Mesenteric fat pad (tissue), 1 donor: ENCODE measurements around the gene ITM2C. TPM values are rescaled to one million over a fixed set of nuclear protein-coding genes. Genes with fewer than 3 reads are reported as not detected.
A peak's percentile ranks its signal among the peaks of the same experiment; 100 is the strongest.

Experiments
- DNase-seq: peaks from one replicate; pipeline ENCODE4 v3.0.0-alpha.2; 2020; ENCODE audit warnings: low spot score
- total RNA-seq: library from RNA; stranded (reverse); fragmentation: NEBNext Ultra II Directional; extraction: Animal tissue kit (Norgen Biotek cat#: 25700); gene quantifications from one replicate; pipeline ENCODE4 v1.2.1, GENCODE V29; 2021
- donor health status: DM: yes; HTN: yes; CAD: no.

ITM2C gene
- total RNA-seq, 1 donor from 2014 or later: 27.1 TPM

GRCh38 chr2:230924092-230924469, 59.3 kb downstream of the ITM2C start:
- no peak for DNase-seq

GRCh38 chr2:230924470-230925341, 60.0 kb downstream of the ITM2C start, which contains the start of gene GPR55:
Gene GPR55 (minus strand): TSS chr2:230925242. CDS start chr2:230910962, 14,280 bp downstream.
- peak; percentile 71 for DNase-seq

GRCh38 chr2:230925443-230925878, 60.7 kb downstream of the ITM2C start:
- no peak for DNase-seq

GRCh38 chr2:230925879-230926765, 61.4 kb downstream of the ITM2C start:
- DNase-seq: peak; percentile 69

- DNase-seq: peak; percentile 86
Measured at GRCh38 chr2:230927711-230928341, 63.1 kb downstream of the ITM2C start.

Other genes with a start within 250 kb of the ITM2C start
- gene CAB39, start 152.1 kb upstream of the ITM2C start, total RNA-seq: 94.0 TPM
- gene GPR55, start 60.3 kb downstream of the ITM2C start, total RNA-seq: 0.22 TPM
- gene SPATA3, start 131.2 kb downstream of the ITM2C start, total RNA-seq: not detected
- gene C2orf72, start 172.6 kb downstream of the ITM2C start, total RNA-seq: not detected
- gene PSMD1, start 191.9 kb downstream of the ITM2C start, total RNA-seq: 101 TPM